Glutamatergic neuron (in vitro differentiated cells): ENCODE data around the gene COL15A1. TPM values are rescaled to one million over a fixed set of nuclear protein-coding genes. Genes with fewer than 3 reads are reported as not detected.

ENCODE experiments used
- DNase-seq: peaks from one replicate; pipeline ENCODE4 v3.0.0; 2022
- H3K27ac Mint-ChIP-seq: one replicate; pipeline ENCODE4 v1.8.0; 2020; ENCODE audit warnings: mild to moderate bottlenecking, mixed read lengths, inconsistent platforms; ENCODE audit not compliant: unreplicated experiment
- H3K27me3 Mint-ChIP-seq: one replicate; pipeline ENCODE4 v1.8.0; 2020; ENCODE audit warnings: mild to moderate bottlenecking, moderate library complexity, mixed read lengths, inconsistent platforms; ENCODE audit not compliant: unreplicated experiment
- H3K36me3 Mint-ChIP-seq: one replicate; pipeline ENCODE4 v1.8.0; 2020; ENCODE audit warnings: mild to moderate bottlenecking, mixed read lengths, inconsistent platforms; ENCODE audit not compliant: unreplicated experiment
- H3K4me1 Mint-ChIP-seq: one replicate; pipeline ENCODE4 v1.8.0; 2020; ENCODE audit warnings: mild to moderate bottlenecking, low read depth, mixed read lengths, inconsistent platforms; ENCODE audit not compliant: unreplicated experiment
- H3K4me3 Mint-ChIP-seq: one replicate; pipeline ENCODE4 v1.8.0; 2020; ENCODE audit warnings: mild to moderate bottlenecking, mixed read lengths, inconsistent platforms; ENCODE audit not compliant: unreplicated experiment
- H3K9me3 Mint-ChIP-seq: one replicate; pipeline ENCODE4 v1.8.0; 2020; ENCODE audit warnings: mild to moderate bottlenecking, moderate library complexity, mixed read lengths, inconsistent platforms; ENCODE audit not compliant: unreplicated experiment
- total RNA-seq: library from RNA; stranded (reverse); fragmentation: NEBNext Ultra II Directional; extraction: Animal tissue kit (Norgen Biotek cat#: 25700); gene quantifications from one replicate; pipeline ENCODE4 v1.2.1, GENCODE V29; 2021; ENCODE audit not compliant: unreplicated experiment
- TF ChIP-seq, protein P1 (sequence below): fragments of 200-600 bp; sonication (generic); IDR thresholded peaks from one replicate; pipeline ENCODE4 v1.5.0; 2021; ENCODE audit not compliant: partially characterized antibody, unreplicated experiment

COL15A1 gene
- total RNA-seq, 1 donor from 2014 or later = not detected

DNA sequence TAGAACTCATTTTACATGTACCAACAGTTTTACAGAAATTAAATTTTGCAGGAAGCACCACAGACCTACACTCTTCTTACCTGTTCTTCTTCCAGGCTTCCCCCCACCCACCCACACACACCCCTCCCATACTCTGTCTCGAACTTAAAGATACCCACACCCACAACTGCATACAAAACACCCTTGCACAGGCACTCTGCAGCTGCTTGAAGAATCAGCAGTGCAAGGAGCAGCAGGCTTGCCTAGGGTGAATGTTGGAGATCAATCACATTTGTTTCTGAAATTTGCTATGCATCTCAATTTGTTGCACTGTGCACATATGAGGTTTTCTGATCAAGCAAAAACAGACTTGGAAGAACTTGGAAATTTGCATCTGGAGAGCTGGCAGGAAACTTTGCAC lies 83.7 kb downstream of the COL15A1 start:
- TF ChIP-seq, protein P1, sequence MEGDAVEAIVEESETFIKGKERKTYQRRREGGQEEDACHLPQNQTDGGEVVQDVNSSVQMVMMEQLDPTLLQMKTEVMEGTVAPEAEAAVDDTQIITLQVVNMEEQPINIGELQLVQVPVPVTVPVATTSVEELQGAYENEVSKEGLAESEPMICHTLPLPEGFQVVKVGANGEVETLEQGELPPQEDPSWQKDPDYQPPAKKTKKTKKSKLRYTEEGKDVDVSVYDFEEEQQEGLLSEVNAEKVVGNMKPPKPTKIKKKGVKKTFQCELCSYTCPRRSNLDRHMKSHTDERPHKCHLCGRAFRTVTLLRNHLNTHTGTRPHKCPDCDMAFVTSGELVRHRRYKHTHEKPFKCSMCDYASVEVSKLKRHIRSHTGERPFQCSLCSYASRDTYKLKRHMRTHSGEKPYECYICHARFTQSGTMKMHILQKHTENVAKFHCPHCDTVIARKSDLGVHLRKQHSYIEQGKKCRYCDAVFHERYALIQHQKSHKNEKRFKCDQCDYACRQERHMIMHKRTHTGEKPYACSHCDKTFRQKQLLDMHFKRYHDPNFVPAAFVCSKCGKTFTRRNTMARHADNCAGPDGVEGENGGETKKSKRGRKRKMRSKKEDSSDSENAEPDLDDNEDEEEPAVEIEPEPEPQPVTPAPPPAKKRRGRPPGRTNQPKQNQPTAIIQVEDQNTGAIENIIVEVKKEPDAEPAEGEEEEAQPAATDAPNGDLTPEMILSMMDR = no peak
- Mint-ChIP-seq H3K4me3 (no peak overlapping the region), H3K9me3 (peaks cover 5% of the 10 kb centered on the region), H3K27me3 (no peaks in the 10 kb centered on the region), H3K36me3 (peaks cover 14% of the 10 kb centered on the region), H3K4me1 (peaks cover 22% of the 10 kb centered on the region), H3K27ac (no peak overlapping the region)
- no peak for DNase-seq

DNA sequence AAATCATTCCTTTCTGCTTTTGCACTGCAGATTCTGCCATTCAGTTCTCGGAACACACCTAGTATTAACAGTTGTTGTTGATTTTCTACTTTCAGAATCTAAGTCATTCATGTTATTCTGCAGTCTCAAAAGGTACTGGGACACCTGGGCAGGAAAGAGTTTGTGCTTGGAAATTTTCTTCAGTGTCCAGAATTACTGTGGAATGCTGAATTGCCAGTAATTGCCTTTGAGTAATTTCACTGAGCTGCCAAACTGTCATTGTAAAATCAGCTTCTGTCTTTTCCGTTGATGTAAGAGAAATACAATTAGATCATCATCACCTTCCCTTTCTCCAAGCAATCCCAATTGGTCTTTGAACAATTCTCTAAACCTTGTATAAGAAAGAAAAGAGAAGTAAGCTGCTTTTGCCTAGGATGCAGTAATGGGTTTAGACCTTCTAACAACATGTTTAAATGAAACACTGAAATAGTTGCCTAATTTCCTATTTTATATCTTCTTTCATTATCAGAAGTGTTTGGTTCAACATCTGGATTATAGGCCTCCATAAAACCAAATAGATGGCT lies 85.5 kb downstream of the COL15A1 start:
- DNase-seq = no peak
- Mint-ChIP-seq H3K27ac (no peak overlapping the region), H3K27me3 (no peaks in the 10 kb centered on the region), H3K4me3 (no peak overlapping the region), H3K36me3 (peaks cover 9% of the 10 kb centered on the region), H3K4me1 (peaks cover 12% of the 10 kb centered on the region), H3K9me3 (peaks cover 4% of the 10 kb centered on the region)
- TF ChIP-seq, protein P1 = no peak

DNA sequence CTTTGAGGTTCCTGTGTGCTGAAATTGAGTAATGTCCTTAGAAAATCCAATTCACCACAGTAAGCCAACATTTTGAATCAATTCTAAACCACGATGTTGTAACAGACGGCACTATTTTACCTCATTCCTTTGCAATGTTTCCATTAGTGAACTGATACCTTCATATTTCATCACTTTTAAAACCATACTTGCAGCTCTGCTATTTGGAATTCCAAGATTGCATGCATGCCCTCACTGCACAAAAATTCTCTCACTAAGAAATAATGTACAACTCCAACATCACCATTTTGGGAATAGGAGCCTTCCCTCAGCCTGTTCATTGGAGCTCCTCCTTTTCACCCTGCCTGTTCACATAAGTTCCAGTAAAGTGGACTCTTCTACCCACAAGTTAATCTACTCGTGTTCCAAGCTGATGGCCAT lies 86.4 kb downstream of the COL15A1 start:
- Mint-ChIP-seq H3K9me3 (peaks cover 4% of the 10 kb centered on the region), H3K27ac (no peak overlapping the region), H3K36me3 (peaks cover 9% of the 10 kb centered on the region), H3K4me1 (peaks cover 15% of the 10 kb centered on the region), H3K27me3 (no peaks in the 10 kb centered on the region), H3K4me3 (no peak overlapping the region)
- TF ChIP-seq, protein P1 = no peak
- no peak for DNase-seq

DNA sequence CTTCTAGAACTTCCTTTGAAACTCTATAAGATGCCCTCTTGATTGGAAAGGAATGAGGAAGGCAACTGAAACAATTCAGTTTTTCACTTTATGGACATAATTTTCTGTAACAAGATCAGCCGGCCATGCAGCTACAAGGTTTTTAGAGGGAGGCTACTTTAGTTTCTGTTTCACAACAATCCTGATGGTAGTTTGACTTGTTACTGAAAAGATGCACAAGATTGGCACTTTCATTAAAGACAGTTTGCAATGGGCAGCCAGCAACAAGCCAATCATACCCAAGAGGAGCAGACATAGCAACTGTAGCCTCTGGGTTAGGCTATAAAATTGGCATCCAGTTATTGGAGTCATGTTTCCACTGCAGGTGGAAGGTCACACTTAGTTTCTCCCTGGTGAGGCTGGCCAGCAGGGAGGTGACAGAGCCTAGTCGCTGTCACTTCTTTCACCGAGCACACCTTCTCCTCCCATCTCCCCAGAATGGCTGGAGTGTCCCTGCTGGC lies 87.0 kb downstream of the COL15A1 start:
- no peak overlapping the region for H3K27ac Mint-ChIP-seq
- H3K36me3 Mint-ChIP-seq = peaks cover 9% of the 10 kb centered on the region
- TF ChIP-seq, protein P1 = no peak
- H3K4me3 Mint-ChIP-seq = no peak overlapping the region
- H3K4me1 Mint-ChIP-seq = peaks cover 15% of the 10 kb centered on the region
- H3K9me3 Mint-ChIP-seq = peaks cover 4% of the 10 kb centered on the region
- no peak for DNase-seq
- H3K27me3 Mint-ChIP-seq = no peaks in the 10 kb centered on the region

DNA sequence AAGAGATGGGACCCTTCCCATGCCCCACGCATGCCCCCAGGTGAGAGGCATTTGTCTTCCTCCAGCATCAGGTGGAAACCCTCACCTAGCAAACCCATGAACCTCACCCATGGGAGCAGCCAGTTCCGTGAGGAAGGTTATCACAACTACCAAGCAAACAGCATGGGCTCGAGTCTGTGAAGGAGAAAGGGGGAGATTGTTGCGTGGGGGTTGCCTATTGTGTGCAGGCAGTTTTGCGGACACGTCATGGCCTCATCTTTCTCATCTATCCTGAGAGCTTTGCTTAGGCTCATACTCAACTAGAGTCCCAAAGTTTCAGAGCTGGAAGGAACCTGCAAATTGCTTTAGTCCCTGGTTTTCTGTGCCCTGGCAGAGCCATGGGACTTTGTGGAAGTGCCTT lies 87.6 kb downstream of the COL15A1 start:
- Mint-ChIP-seq H3K4me3 (no peak overlapping the region), H3K9me3 (peaks cover 4% of the 10 kb centered on the region), H3K27me3 (no peaks in the 10 kb centered on the region), H3K36me3 (peaks cover 5% of the 10 kb centered on the region), H3K27ac (no peak overlapping the region), H3K4me1 (peaks cover 11% of the 10 kb centered on the region)
- no peak for DNase-seq
- TF ChIP-seq, protein P1 = no peak
